Fibroblast of lung (primary cell): ENCODE measurements around the gene FALEC. TPM values are rescaled to one million over a fixed set of nuclear protein-coding genes. Genes with fewer than 3 reads are reported as not detected.

Source experiments
- DNase-seq, 2 donors: peaks; one replicate each; pipeline versions ENCODE4 v3.0.0 to v3.0.0-alpha.2; 2010; ENCODE audit warnings: low read depth in 2 of 2
- H2AFZ ChIP-seq: 2 replicates; pipeline ENCODE4 v1.5.1; 2012; ENCODE audit warnings: low read length, control low read depth, inconsistent platforms
- H3K27ac ChIP-seq: 2 replicates; pipeline ENCODE4 v1.5.1; 2011; ENCODE audit warnings: low read length, control low read depth; ENCODE audit not compliant: insufficient read depth
- H3K27me3 ChIP-seq: 2 replicates; pipeline ENCODE4 v1.5.1; 2011; ENCODE audit warnings: mild to moderate bottlenecking, low read length; ENCODE audit not compliant: control insufficient read depth, insufficient read depth
- H3K36me3 ChIP-seq: 2 replicates; pipeline ENCODE4 v1.5.1; 2011; ENCODE audit warnings: low read length; ENCODE audit not compliant: control insufficient read depth, insufficient read depth
- H3K4me1 ChIP-seq: 2 replicates; pipeline ENCODE4 v1.5.1; 2011; ENCODE audit warnings: low read length; ENCODE audit not compliant: control insufficient read depth, insufficient read depth; ENCODE audit errors: extremely low read depth
- H3K4me2 ChIP-seq: 2 replicates; pipeline ENCODE4 v1.5.1; 2011; ENCODE audit warnings: low read length, control low read depth; ENCODE audit not compliant: insufficient read depth; ENCODE audit errors: extremely low read depth
- H3K4me3 ChIP-seq, 4 experiments: fragments of 200-600 bp in 1 of 4; sonication (generic) in 1 of 4; replicated peaks in 1 of 4; 2 replicates each; pipeline ENCODE4 v1.5.1; 2011 to 2016; ENCODE audit warnings: low read length in 4 of 4, low read depth in 3 of 4, mild to moderate bottlenecking in 3 of 4, control low read depth in 2 of 4, inconsistent platforms in 1 of 4, mixed read lengths in 1 of 4; ENCODE audit not compliant: insufficient read depth in 1 of 4; ENCODE audit errors: control extremely low read depth in 1 of 4
- H3K79me2 ChIP-seq: 2 replicates; pipeline ENCODE4 v1.5.1; 2012; ENCODE audit warnings: mild to moderate bottlenecking, low read length, inconsistent platforms; ENCODE audit not compliant: control insufficient read depth, insufficient read depth
- H3K9ac ChIP-seq: 2 replicates; pipeline ENCODE4 v1.5.1; 2011; ENCODE audit warnings: mild to moderate bottlenecking, low read length, control low read depth; ENCODE audit not compliant: insufficient read depth
- H3K9me3 ChIP-seq: 2 replicates; pipeline ENCODE4 v1.5.1; 2012; ENCODE audit warnings: low read depth, low read length; ENCODE audit not compliant: control insufficient read depth, insufficient read depth
- H4K20me1 ChIP-seq: 2 replicates; pipeline ENCODE4 v1.5.1; 2011; ENCODE audit warnings: low read length; ENCODE audit not compliant: control insufficient read depth, insufficient read depth; ENCODE audit errors: extremely low read depth
- CTCF ChIP-seq, 2 donors: IDR thresholded peaks in 1 of 2; conservative IDR thresholded peaks in 1 of 2; 1 replicate in 1 of 2; 2 replicates in 1 of 2; pipeline ENCODE4 v1.5.1; 2011 to 2012; ENCODE audit warnings: low read length in 2 of 2, control low read depth in 1 of 2, inconsistent platforms in 1 of 2, low read depth in 1 of 2, mild to moderate bottlenecking in 1 of 2
- EZH2 ChIP-seq: IDR thresholded peaks from 2 replicates; pipeline ENCODE4 v1.5.1; 2012; ENCODE audit warnings: low read length, control low read depth, mild to moderate bottlenecking; ENCODE audit errors: missing control alignments
- polyA plus RNA-seq, 2 donors: library from polyadenylated mRNA; depleted of rRNA in 1 of 2; stranded (reverse) in 1 of 2; unstranded in 1 of 2; fragments of >200 nt; gene quantifications; 2 replicates each; pipeline ENCODE4 v1.2.1, GENCODE V29; 2011 to 2012; ENCODE audit warnings: missing spikeins in 1 of 2
- total RNA-seq: library from RNA; depleted of rRNA; stranded (reverse); fragments of >200 nt; gene quantifications from 2 replicates; pipeline ENCODE4 v1.2.1, GENCODE V29; 2014

The FALEC gene
- total and polyA plus RNA-seq, 2 donors (not counting 1 experiment from before 2014, with no cell fraction given) = 0.83 TPM; not detected in 1

- peak overlapping the region in 3 of 4 experiments; percentile 2 to 37 (median 28) for H3K4me3 ChIP-seq
- TF ChIP-seq EZH2 (no peak), CTCF (conservative IDR thresholded peaks at IDR 0.05 in 1 of 2, IDR thresholded peaks at IDR 0.05 in 1 of 2; ENCODE audit: low read depth in 1 of 2, low read length in 2 of 2) (no peak)
- no peak overlapping the region for H2AFZ ChIP-seq
- peaks cover 34% of the 10 kb centered on the region for H3K79me2 ChIP-seq
- no peaks in the 10 kb centered on the region for H4K20me1 ChIP-seq
- H3K9me3 ChIP-seq = no peaks in the 10 kb centered on the region
- peak overlapping the region; percentile 87 for H3K27ac ChIP-seq
- peaks cover 48% of the 10 kb centered on the region for H3K4me1 ChIP-seq
- peak overlapping the region; percentile 68 for H3K4me2 ChIP-seq
- DNase-seq = peak in 1 of 2 donors; percentile 78
- H3K9ac ChIP-seq = peak overlapping the region; percentile 59
- no peaks in the 10 kb centered on the region for H3K27me3 ChIP-seq
- no peaks in the 10 kb centered on the region for H3K36me3 ChIP-seq
Measured at GRCh38 chr1:150567341-150567716, 51.8 kb downstream of the FALEC start.

GRCh38 chr1:150567717-150568593, 52.4 kb downstream of the FALEC start:
- Histone ChIP-seq H3K36me3 (peaks cover 1% of the 10 kb centered on the region), H3K4me1 (peaks cover 43% of the 10 kb centered on the region), H3K27ac (peak overlapping the region; percentile 87), H3K79me2 (peaks cover 38% of the 10 kb centered on the region), H3K4me3 (peak overlapping the region in 3 of 4 experiments; percentile 2 to 37 (median 28)), H3K9me3 (no peaks in the 10 kb centered on the region), H2AFZ (no peak overlapping the region), H3K27me3 (no peaks in the 10 kb centered on the region), H3K4me2 (peak overlapping the region; percentile 68), H3K9ac (peak overlapping the region; percentile 59), H4K20me1 (no peaks in the 10 kb centered on the region)
- peak; percentile 97 to 99 for DNase-seq
- TF ChIP-seq EZH2 (no peak), CTCF (conservative IDR thresholded peaks at IDR 0.05 in 1 of 2, IDR thresholded peaks at IDR 0.05 in 1 of 2; ENCODE audit: low read depth in 1 of 2, low read length in 2 of 2) (no peak)

GRCh38 chr1:150568594-150568966, 53.0 kb downstream of the FALEC start:
- Histone ChIP-seq H4K20me1 (no peaks in the 10 kb centered on the region), H3K79me2 (peaks cover 43% of the 10 kb centered on the region), H3K9ac (peak overlapping the region; percentile 28), H3K27me3 (no peaks in the 10 kb centered on the region), H3K27ac (peak overlapping the region; percentile 87), H3K36me3 (peaks cover 7% of the 10 kb centered on the region), H3K4me2 (peak overlapping the region; percentile 55), H3K9me3 (no peaks in the 10 kb centered on the region), H3K4me1 (peaks cover 43% of the 10 kb centered on the region), H2AFZ (no peak overlapping the region), H3K4me3 (peak overlapping the region in 2 of 4 experiments; percentile 2 to 38)
- no peak for DNase-seq
- TF ChIP-seq CTCF (conservative IDR thresholded peaks at IDR 0.05 in 1 of 2, IDR thresholded peaks at IDR 0.05 in 1 of 2; ENCODE audit: low read depth in 1 of 2, low read length in 2 of 2) = no peak
- TF ChIP-seq EZH2 = no peak
